HG03060 (cell line): Measurements from ENCODE around the gene CUL3.

Experiments used
- ATAC-seq: cut with Tn5 transposase; IDR thresholded peaks from one replicate; pipeline ENCODE4 v1.9.1; 2021; ENCODE audit warnings: low read depth, moderate number of reproducible peaks; ENCODE audit not compliant: unreplicated experiment

The CUL3 gene

GRCh38 chr2:224433442-224433841 lies 151.7 kb downstream of the CUL3 start:
- no peak for ATAC-seq

GRCh38 chr2:224432003-224432579 lies 153.1 kb downstream of the CUL3 start:
- ATAC-seq = no peak

GRCh38 chr2:224429441-224429810 lies 155.7 kb downstream of the CUL3 start:
- no peak for ATAC-seq

- no peak for ATAC-seq
Observed at GRCh38 chr2:224428787-224429440, 156.2 kb downstream of the CUL3 start.

GRCh38 chr2:224427471-224427870 lies 157.7 kb downstream of the CUL3 start:
- ATAC-seq = no peak

- ATAC-seq = no peak
Observed at GRCh38 chr2:224426656-224427055, 158.5 kb downstream of the CUL3 start.

GRCh38 chr2:224421065-224421464 lies 164.1 kb downstream of the CUL3 start:
- ATAC-seq = no peak
